Neural progenitor cell (in vitro differentiated cells): ENCODE results near the gene LRRTM4.

ENCODE experiments used
- CTCF ChIP-seq: fragments of 200-600 bp; sonication (generic); IDR thresholded peaks from 2 replicates; pipeline ENCODE4 v1.5.1; 2017; ENCODE audit warnings: antibody characterized with exemption, mild to moderate bottlenecking
- EZH2 ChIP-seq: fragments of 200-600 bp; sonication (generic); IDR thresholded peaks from 2 replicates; pipeline ENCODE4 v1.6.1; 2017; ENCODE audit warnings: antibody characterized with exemption, mild to moderate bottlenecking, moderate library complexity

DNA sequence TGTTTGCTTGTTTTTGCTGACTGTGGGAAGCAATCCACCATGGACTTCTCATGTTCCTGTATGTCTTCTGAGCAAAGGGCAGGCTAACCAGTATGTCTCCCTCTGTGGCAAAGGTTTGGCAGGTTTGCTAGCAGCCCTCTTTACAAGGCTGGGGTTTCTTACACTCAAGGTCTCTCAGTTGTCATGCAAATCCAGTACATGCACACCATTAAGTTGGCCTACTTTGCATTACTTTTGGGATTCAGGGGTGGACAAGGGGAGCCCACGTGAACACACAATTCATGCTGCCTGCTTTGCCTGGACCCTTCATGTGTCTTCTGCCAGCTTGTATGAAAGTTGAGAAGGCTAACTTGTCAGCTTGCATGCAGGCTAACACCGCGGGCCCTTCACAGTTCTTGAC, 134.9 kb downstream of the LRRTM4 start:
- TF ChIP-seq CTCF (no peak), EZH2 (no peak)
